HepG2 (cell line): ENCODE results near the gene TMEM217. TPM values are rescaled to one million over a fixed set of nuclear protein-coding genes. Genes with fewer than 3 reads are reported as not detected.

Experiments
- ASH2L ChIP-seq: fragments of 300-600, 200-600 bp; sonication (generic); IDR thresholded peaks from 2 replicates; pipeline ENCODE4 v1.7.0; 2017; ENCODE audit warnings: low read depth, mild to moderate bottlenecking, moderate library complexity, mixed read lengths, low read length; ENCODE audit not compliant: insufficient read length
- DR1 ChIP-seq: sonication (generic); formaldehyde crosslinking; IDR thresholded peaks from 2 replicates; pipeline ENCODE4 v1.8.0; 2021; ENCODE audit warnings: mild to moderate bottlenecking, missing genetic modification reagents, inconsistent platforms
- FOXM1 ChIP-seq: sonication (generic); formaldehyde crosslinking; IDR thresholded peaks from 2 replicates; pipeline ENCODE4 v1.5.0; 2020; ENCODE audit warnings: missing genetic modification reagents
- HHEX ChIP-seq: IDR thresholded peaks from 2 replicates; pipeline ENCODE4 v1.6.1; 2016; ENCODE audit warnings: control low read depth
- HMGA1 ChIP-seq: sonication (generic); formaldehyde crosslinking; conservative IDR thresholded peaks from 2 replicates; pipeline ENCODE4 v1.4.0; 2020; ENCODE audit warnings: missing genetic modification reagents
- KAT8 ChIP-seq: IDR thresholded peaks from 2 replicates; pipeline ENCODE4 v1.6.1; 2016; ENCODE audit warnings: missing genetic modification reagents, missing compliant biosample characterization
- KLF16 ChIP-seq, 2 experiments: sonication (generic) in 1 of 2; formaldehyde crosslinking in 1 of 2; IDR thresholded peaks; 2 replicates each; pipeline versions ENCODE4 v1.6.1 to v1.8.0; 2016 to 2023; ENCODE audit warnings: missing genetic modification reagents in 2 of 2, missing compliant biosample characterization in 1 of 2
- MIER2 ChIP-seq: IDR thresholded peaks from 2 replicates; pipeline ENCODE4 v1.6.1; 2016; ENCODE audit warnings: missing biosample characterization, missing genetic modification reagents
- RCOR2 ChIP-seq: IDR thresholded peaks from 2 replicates; pipeline ENCODE4 v1.6.1; 2016; ENCODE audit warnings: missing biosample characterization, missing genetic modification reagents
- SIN3A ChIP-seq: IDR thresholded peaks from 2 replicates; pipeline ENCODE4 v1.6.1; 2011; ENCODE audit warnings: low read depth, mild to moderate bottlenecking, control low read depth, low read length, borderline replicate concordance
- STAG1 ChIP-seq: sonication (generic); formaldehyde crosslinking; IDR thresholded peaks from 2 replicates; pipeline ENCODE4 v1.4.0; 2020; ENCODE audit warnings: missing genetic modification reagents
- TSC22D2 ChIP-seq: sonication (generic); formaldehyde crosslinking; IDR thresholded peaks from 2 replicates; pipeline ENCODE4 v1.5.1; 2020; ENCODE audit warnings: missing genetic modification reagents, mild to moderate bottlenecking, borderline replicate concordance
- YEATS4 ChIP-seq: sonication (generic); formaldehyde crosslinking; IDR thresholded peaks from 2 replicates; pipeline ENCODE4 v1.4.0; 2020; ENCODE audit warnings: missing genetic modification reagents, borderline replicate concordance
- ZFP36L2 ChIP-seq: sonication (generic); formaldehyde crosslinking; IDR thresholded peaks from 2 replicates; pipeline ENCODE4 v1.4.0; 2020; ENCODE audit warnings: missing genetic modification reagents
- ZNF224 ChIP-seq: sonication (generic); formaldehyde crosslinking; IDR thresholded peaks from 2 replicates; pipeline ENCODE4 v1.5.0; 2020; ENCODE audit warnings: mild to moderate bottlenecking, missing genetic modification reagents
- ZNF225 ChIP-seq: sonication (generic); formaldehyde crosslinking; IDR thresholded peaks from 2 replicates; pipeline ENCODE4 v1.4.0; 2020; ENCODE audit warnings: mild to moderate bottlenecking, missing genetic modification reagents
- ZNF432 ChIP-seq: sonication (generic); formaldehyde crosslinking; IDR thresholded peaks from 2 replicates; pipeline ENCODE4 v1.5.0; 2020; ENCODE audit warnings: missing genetic modification reagents, mild to moderate bottlenecking, borderline replicate concordance
- ZNF468 ChIP-seq: sonication (generic); formaldehyde crosslinking; IDR thresholded peaks from 2 replicates; pipeline ENCODE4 v1.8.0; 2022; ENCODE audit warnings: mild to moderate bottlenecking, moderate library complexity, missing genetic modification reagents
- ZNF501 ChIP-seq: sonication (generic); formaldehyde crosslinking; IDR thresholded peaks from 2 replicates; pipeline ENCODE4 v1.5.1; 2020; ENCODE audit warnings: mild to moderate bottlenecking, moderate library complexity, missing genetic modification reagents
- ZNF543 ChIP-seq: sonication (generic); formaldehyde crosslinking; IDR thresholded peaks from 2 replicates; pipeline ENCODE4 v1.4.0; 2020; ENCODE audit warnings: mild to moderate bottlenecking, missing genetic modification reagents
- ZNF567 ChIP-seq: sonication (generic); formaldehyde crosslinking; IDR thresholded peaks from 2 replicates; pipeline ENCODE4 v1.8.1; 2023; ENCODE audit warnings: mild to moderate bottlenecking, missing genetic modification reagents, borderline replicate concordance
- ZNF569 ChIP-seq: sonication (generic); formaldehyde crosslinking; IDR thresholded peaks from 2 replicates; pipeline ENCODE4 v1.5.0; 2020; ENCODE audit warnings: mild to moderate bottlenecking, missing genetic modification reagents, moderate library complexity, borderline replicate concordance
- ZNF598 ChIP-seq: sonication (generic); formaldehyde crosslinking; IDR thresholded peaks from 2 replicates; pipeline ENCODE4 v1.5.1; 2020; ENCODE audit warnings: mild to moderate bottlenecking, missing genetic modification reagents, borderline replicate concordance
- ZNF615 ChIP-seq: sonication (generic); formaldehyde crosslinking; IDR thresholded peaks from 2 replicates; pipeline ENCODE4 v1.5.0; 2020; ENCODE audit warnings: mild to moderate bottlenecking, missing genetic modification reagents, borderline replicate concordance
- polyA plus RNA-seq, 8 experiments: library from polyadenylated mRNA; depleted of rRNA in 3 of 8; stranded (reverse) in 7 of 8; unstranded in 1 of 8; fragments of >200 nt; fragmentation: Illumina TruSeq in 4 of 8; extraction: Trizol in 4 of 8; gene quantifications; 2 replicates each; pipeline versions ENCODE4 v1.2.1 to v1.2.3, GENCODE V29; 2011 to 2016; ENCODE audit warnings: low read depth in 4 of 8, missing spikeins in 1 of 8, mixed read lengths in 1 of 8; ENCODE audit not compliant: insufficient read depth in 1 of 8
- total RNA-seq, 5 experiments: library from RNA; depleted of rRNA; stranded (reverse); fragments of >200 nt; fragmentation: Illumina TruSeq; extraction: Trizol; gene quantifications; 2 replicates each; pipeline ENCODE4 v1.2.3, GENCODE V29; 2016; ENCODE audit warnings: low read depth in 1 of 5
- TF ChIP-seq, protein P1 (sequence below): IDR thresholded peaks from 2 replicates; pipeline ENCODE4 v1.6.1; 2018; ENCODE audit warnings: missing genetic modification reagents
- TF ChIP-seq, protein P2 (sequence below): sonication (generic); IDR thresholded peaks from 2 replicates; pipeline ENCODE4 v1.6.1; 2016; ENCODE audit warnings: low read depth, borderline replicate concordance
- TF ChIP-seq, protein P3 (sequence below): sonication (generic); formaldehyde crosslinking; IDR thresholded peaks from 2 replicates; pipeline ENCODE4 v1.4.0; 2020; ENCODE audit warnings: mild to moderate bottlenecking, missing genetic modification reagents
- TF ChIP-seq, protein P4 (sequence below): IDR thresholded peaks from 2 replicates; pipeline ENCODE4 v1.6.1; 2016; ENCODE audit warnings: low read depth, control low read depth

The TMEM217 gene
- total and polyA plus RNA-seq, 2 of the 13 experiments (the other 11 are each of a cell fraction or from before 2014, with no cell fraction given) = 2.3 to 3.4 TPM

DNA sequence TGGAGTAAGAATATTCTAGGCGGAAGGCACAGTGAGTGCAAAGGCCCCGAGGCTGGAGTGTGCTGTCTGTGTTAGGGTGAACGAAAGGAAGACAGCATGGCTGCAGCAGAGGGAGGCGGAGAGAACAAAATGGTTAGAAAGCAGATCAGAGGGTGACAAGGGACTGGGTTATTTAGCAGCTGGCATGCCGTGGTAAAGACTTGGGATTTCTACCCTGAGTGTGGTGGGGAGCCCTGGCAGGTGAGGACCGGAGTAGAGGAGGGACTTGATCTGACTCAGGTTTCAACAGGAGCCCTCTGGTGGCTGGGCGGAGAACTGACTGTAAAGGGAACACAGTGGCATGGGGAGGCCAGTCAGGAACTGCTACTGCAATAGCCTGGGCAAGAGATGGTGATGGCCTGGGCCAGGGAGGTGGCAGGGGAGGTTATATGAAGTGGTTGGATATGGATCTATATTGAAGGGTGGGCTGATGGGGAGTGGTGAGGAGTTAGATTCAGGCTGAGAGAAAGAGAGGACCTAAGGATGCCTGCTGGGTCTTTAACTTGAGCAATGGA lies 50.0 kb downstream of the TMEM217 start (continued):
- TF ChIP-seq ZNF543 (CRISPR knock-in tag) (no peak), ZNF615 (no peak), KAT8 (peak; percentile 55; the same call in 1 of the 2 replicates), TSC22D2 (CRISPR knock-in tag) (0 out of 2 replicates have a peak, but pooled peaks have one; percentile 52), MIER2 (CRISPR knock-in tag) (no peak), ZNF224 (no peak), YEATS4 (CRISPR knock-in tag) (no peak), ZNF225 (CRISPR knock-in tag) (no peak), KLF16 (CRISPR knock-in tag; IDR thresholded peaks at IDR 0.05) (0 out of 4 replicates have a peak, but pooled peaks of 1 of the 2 experiments have one; percentile 38), SIN3A (no peak), ASH2L (no peak), ZFP36L2 (CRISPR knock-in tag) (no peak), HMGA1 (CRISPR knock-in tag) (no peak), ZNF468 (CRISPR knock-in tag) (no peak), STAG1 (peak; percentile 94), ZNF432 (CRISPR knock-in tag) (no peak), ZNF598 (no peak), FOXM1 (CRISPR knock-in tag) (no peak), ZNF569 (CRISPR knock-in tag) (no peak), RCOR2 (CRISPR knock-in tag) (no peak), ZNF567 (CRISPR knock-in tag) (no peak), HHEX (CRISPR knock-in tag) (no peak), ZNF501 (CRISPR knock-in tag) (0 out of 2 replicates have a peak, but pooled peaks have one; percentile 32), DR1 (no peak)
- TF ChIP-seq, protein P1, sequence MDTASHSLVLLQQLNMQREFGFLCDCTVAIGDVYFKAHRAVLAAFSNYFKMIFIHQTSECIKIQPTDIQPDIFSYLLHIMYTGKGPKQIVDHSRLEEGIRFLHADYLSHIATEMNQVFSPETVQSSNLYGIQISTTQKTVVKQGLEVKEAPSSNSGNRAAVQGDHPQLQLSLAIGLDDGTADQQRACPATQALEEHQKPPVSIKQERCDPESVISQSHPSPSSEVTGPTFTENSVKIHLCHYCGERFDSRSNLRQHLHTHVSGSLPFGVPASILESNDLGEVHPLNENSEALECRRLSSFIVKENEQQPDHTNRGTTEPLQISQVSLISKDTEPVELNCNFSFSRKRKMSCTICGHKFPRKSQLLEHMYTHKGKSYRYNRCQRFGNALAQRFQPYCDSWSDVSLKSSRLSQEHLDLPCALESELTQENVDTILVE (CRISPR knock-in tag) = 0 out of 2 replicates have a peak, but pooled peaks have one; percentile 61
- TF ChIP-seq, protein P2, sequence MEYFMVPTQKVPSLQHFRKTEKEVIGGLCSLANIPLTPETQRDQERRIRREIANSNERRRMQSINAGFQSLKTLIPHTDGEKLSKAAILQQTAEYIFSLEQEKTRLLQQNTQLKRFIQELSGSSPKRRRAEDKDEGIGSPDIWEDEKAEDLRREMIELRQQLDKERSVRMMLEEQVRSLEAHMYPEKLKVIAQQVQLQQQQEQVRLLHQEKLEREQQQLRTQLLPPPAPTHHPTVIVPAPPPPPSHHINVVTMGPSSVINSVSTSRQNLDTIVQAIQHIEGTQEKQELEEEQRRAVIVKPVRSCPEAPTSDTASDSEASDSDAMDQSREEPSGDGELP = peak; percentile 30; the same call in 1 of the 2 replicates
- TF ChIP-seq, protein P3, sequence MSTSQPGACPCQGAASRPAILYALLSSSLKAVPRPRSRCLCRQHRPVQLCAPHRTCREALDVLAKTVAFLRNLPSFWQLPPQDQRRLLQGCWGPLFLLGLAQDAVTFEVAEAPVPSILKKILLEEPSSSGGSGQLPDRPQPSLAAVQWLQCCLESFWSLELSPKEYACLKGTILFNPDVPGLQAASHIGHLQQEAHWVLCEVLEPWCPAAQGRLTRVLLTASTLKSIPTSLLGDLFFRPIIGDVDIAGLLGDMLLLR (CRISPR knock-in tag) = no peak
- TF ChIP-seq, protein P4, sequence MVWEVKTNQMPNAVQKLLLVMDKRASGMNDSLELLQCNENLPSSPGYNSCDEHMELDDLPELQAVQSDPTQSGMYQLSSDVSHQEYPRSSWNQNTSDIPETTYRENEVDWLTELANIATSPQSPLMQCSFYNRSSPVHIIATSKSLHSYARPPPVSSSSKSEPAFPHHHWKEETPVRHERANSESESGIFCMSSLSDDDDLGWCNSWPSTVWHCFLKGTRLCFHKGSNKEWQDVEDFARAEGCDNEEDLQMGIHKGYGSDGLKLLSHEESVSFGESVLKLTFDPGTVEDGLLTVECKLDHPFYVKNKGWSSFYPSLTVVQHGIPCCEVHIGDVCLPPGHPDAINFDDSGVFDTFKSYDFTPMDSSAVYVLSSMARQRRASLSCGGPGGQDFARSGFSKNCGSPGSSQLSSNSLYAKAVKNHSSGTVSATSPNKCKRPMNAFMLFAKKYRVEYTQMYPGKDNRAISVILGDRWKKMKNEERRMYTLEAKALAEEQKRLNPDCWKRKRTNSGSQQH (CRISPR knock-in tag) = 0 out of 2 replicates have a peak, but pooled peaks have one; percentile 51
